ES-I3 (cell line): ENCODE measurements around the gene PTPRQ.

Source experiments
- H3K36me3 ChIP-seq: 2 replicates; pipeline ENCODE4 v1.6.1; 2013; ENCODE audit warnings: mild to moderate bottlenecking, low read length, control low read depth, moderate library complexity; ENCODE audit not compliant: insufficient read depth
- H3K4me1 ChIP-seq: 2 replicates; pipeline ENCODE4 v1.6.1; 2013; ENCODE audit warnings: mild to moderate bottlenecking, control low read depth, low read length; ENCODE audit not compliant: insufficient read depth
- H3K9ac ChIP-seq: 2 replicates; pipeline ENCODE4 v1.6.1; 2013; ENCODE audit warnings: low read depth, mild to moderate bottlenecking, low read length, moderate library complexity
- H3K9me3 ChIP-seq: 2 replicates; pipeline ENCODE4 v1.6.1; 2013; ENCODE audit warnings: mild to moderate bottlenecking, low read length, moderate library complexity; ENCODE audit not compliant: control insufficient read depth, insufficient read depth

PTPRQ gene

DNA sequence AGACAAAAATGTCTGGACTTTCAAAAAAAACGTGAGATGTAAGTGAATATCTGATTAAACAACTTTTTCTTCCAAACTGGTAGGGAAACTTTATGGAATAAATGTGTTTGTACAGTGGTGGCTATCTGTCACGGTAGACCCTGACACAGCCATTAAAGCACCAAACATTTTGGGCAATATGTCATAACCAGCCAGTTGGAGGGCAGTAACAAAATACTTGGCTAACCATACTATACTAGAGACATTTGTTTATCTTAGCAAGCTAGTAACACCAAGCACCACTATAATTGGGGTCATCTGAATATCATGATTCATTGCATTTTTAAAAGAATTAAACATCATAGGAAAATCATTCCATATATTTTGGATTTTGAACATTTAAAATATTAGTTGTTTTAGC is 257.4 kb downstream of the PTPRQ start:
- Histone ChIP-seq H3K36me3 (no peaks in the 10 kb centered on the region), H3K9me3 (no peaks in the 10 kb centered on the region), H3K9ac (no peak overlapping the region), H3K4me1 (no peaks in the 10 kb centered on the region)

GRCh38 chr12:80702889-80703805 is 259.1 kb downstream of the PTPRQ start:
- Histone ChIP-seq H3K9ac (no peak overlapping the region), H3K9me3 (no peaks in the 10 kb centered on the region), H3K4me1 (no peaks in the 10 kb centered on the region), H3K36me3 (no peaks in the 10 kb centered on the region)

- H3K9ac ChIP-seq: no peak overlapping the region
- H3K36me3 ChIP-seq: no peaks in the 10 kb centered on the region
- H3K4me1 ChIP-seq: no peaks in the 10 kb centered on the region
- H3K9me3 ChIP-seq: no peaks in the 10 kb centered on the region
Observed at GRCh38 chr12:80704420-80704819, 260.4 kb downstream of the PTPRQ start.

GRCh38 chr12:80707126-80707829 is 263.2 kb downstream of the PTPRQ start, which contains the start of gene MYF6:
TSS of gene MYF6 (plus strand) at chr12:80707634. CDS start at chr12:80707720, 86 bp downstream.
- Histone ChIP-seq H3K9ac (peak within 1 kb of the TSS; percentile 38; the same call in 1 of the 2 replicates), H3K9me3 (no peaks in the 10 kb centered on the region), H3K4me1 (no peaks in the 10 kb centered on the region), H3K36me3 (no peaks in the 10 kb centered on the region)

- no peaks in the 10 kb centered on the region for H3K4me1 ChIP-seq
- H3K36me3 ChIP-seq: no peaks in the 10 kb centered on the region
- H3K9me3 ChIP-seq: no peaks in the 10 kb centered on the region
- H3K9ac ChIP-seq: peak overlapping the region; percentile 38; the same call in 1 of the 2 replicates
Observed at GRCh38 chr12:80707830-80708258, 263.8 kb downstream of the PTPRQ start.

DNA sequence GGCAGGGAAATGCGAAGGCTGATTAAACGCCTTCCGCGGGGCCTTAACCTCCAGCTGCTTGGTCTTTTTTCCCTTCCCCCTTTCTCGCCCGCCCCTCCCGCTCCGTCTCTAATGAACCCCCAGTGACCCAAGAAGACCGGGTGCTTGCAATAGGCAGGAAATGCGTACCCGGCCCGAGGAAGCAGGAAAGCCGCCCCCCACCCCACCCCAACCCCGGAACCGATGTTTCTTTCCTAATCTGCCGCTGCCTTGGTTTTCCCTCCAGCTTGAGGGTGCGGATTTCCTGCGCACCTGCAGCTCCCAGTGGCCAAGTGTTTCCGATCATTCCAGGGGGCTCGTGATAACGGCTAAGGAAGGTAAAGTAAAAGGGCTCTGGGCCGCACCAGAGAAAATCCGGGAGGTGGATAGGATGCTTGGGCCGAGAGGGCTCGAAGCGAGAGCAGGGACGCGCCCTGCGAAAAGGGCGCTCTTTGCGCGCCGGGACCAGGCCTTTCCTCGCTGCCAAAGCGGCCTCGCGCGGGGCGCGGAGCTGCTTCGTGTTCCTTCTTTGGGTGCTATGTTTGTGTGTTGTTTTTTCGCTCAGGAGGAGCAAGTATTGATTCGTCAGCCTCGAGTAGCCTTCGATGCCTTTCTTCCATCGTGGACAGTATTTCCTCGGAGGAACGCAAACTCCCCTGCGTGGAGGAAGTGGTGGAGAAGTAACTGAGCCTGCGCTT is 264.4 kb downstream of the PTPRQ start:
- H3K36me3 ChIP-seq: no peaks in the 10 kb centered on the region
- H3K9ac ChIP-seq: peak overlapping the region; percentile 38; the same call in 1 of the 2 replicates
- no peaks in the 10 kb centered on the region for H3K4me1 ChIP-seq
- no peaks in the 10 kb centered on the region for H3K9me3 ChIP-seq

DNA sequence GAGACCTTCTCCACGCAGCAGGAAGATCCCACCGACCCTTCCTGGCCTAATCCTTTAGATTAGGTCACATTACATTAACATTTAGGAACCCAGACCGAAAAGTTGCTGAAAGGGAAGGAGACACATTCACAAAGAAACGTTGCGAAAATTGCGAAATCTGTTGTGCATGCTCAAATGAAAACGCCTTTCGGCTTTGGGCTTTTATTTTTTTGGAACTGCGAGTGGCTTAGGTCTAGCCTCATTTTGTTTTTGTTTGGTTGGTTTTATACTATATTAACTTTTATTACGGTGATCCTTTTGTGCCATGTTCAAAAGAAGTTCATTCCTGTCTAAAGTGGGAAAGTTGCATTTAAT is 264.9 kb downstream of the PTPRQ start:
- Histone ChIP-seq H3K9me3 (no peaks in the 10 kb centered on the region), H3K4me1 (no peaks in the 10 kb centered on the region), H3K9ac (peak overlapping the region; percentile 38; the same call in 1 of the 2 replicates), H3K36me3 (no peaks in the 10 kb centered on the region)

- Histone ChIP-seq H3K36me3 (no peaks in the 10 kb centered on the region), H3K4me1 (peaks cover 6% of the 10 kb centered on the region; the same call in 1 of the 2 replicates), H3K9me3 (no peaks in the 10 kb centered on the region), H3K9ac (peak overlapping the region; percentile 40; the same call in 1 of the 2 replicates)
Observed at GRCh38 chr12:80709811-80710726, 266.0 kb downstream of the PTPRQ start.

GRCh38 chr12:80710727-80711449 is 266.9 kb downstream of the PTPRQ start:
- peaks cover 9% of the 10 kb centered on the region; the same call in 1 of the 2 replicates for H3K4me1 ChIP-seq

DNA sequence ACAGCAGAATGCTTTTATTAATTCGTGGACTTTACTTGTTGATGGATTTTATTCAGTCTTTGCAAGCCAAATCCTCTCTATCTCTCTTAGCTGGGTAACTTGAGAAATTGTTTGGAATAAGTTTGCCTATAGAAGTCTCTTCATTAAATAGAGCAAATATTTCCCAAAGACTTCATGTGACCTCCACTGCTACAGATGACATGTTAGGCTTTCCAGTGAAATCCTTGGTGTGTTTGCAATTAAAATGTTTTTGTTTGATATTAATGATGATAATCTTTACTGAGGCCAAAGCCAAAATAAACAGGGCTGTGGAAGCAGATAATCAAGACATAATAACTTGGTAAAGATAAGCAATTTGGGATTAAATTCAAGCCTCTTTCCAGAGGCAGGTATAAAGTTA is 267.8 kb downstream of the PTPRQ start:
- Histone ChIP-seq H3K36me3 (no peaks in the 10 kb centered on the region), H3K4me1 (peaks cover 9% of the 10 kb centered on the region; the same call in 1 of the 2 replicates), H3K9me3 (no peaks in the 10 kb centered on the region), H3K9ac (no peak overlapping the region)

More at GRCh38 chr12:80710727-80711449, 266.9 kb downstream of the PTPRQ start:
- Histone ChIP-seq H3K9me3 (no peaks in the 10 kb centered on the region), H3K9ac (no peak overlapping the region), H3K36me3 (no peaks in the 10 kb centered on the region)

GRCh38 chr12:80712866-80713265 is 268.8 kb downstream of the PTPRQ start:
- H3K36me3 ChIP-seq: no peaks in the 10 kb centered on the region
- no peaks in the 10 kb centered on the region for H3K9me3 ChIP-seq
- no peak overlapping the region for H3K9ac ChIP-seq
- peaks cover 9% of the 10 kb centered on the region; the same call in 1 of the 2 replicates for H3K4me1 ChIP-seq

DNA sequence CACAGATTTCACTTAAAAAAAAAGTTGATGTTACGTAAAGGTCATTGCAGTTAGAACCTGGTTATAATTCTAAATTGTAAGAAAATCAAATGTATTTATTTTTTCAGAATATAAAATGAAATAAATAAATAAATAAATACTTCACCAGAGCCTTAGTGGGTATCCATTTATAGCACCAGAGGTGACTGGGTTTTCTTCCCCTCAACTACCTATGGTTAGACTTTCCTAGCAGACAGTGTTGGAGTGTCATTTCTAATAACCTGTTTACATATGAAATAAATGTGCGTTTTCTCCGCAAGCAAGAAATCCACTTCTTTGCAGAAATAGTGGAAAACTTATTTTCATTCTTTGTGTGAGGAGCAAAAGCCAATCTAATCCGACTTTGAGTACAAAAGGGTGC is 269.4 kb downstream of the PTPRQ start:
- H3K36me3 ChIP-seq: no peaks in the 10 kb centered on the region
- H3K9ac ChIP-seq: no peak overlapping the region; the same call in 1 of the 2 replicates
- H3K4me1 ChIP-seq: peaks cover 9% of the 10 kb centered on the region; the same call in 1 of the 2 replicates
- no peaks in the 10 kb centered on the region for H3K9me3 ChIP-seq

- Histone ChIP-seq H3K4me1 (peaks cover 9% of the 10 kb centered on the region; the same call in 1 of the 2 replicates), H3K9ac (peak overlapping the region; percentile 27; the same call in 1 of the 2 replicates), H3K9me3 (no peaks in the 10 kb centered on the region), H3K36me3 (no peaks in the 10 kb centered on the region)
Observed at GRCh38 chr12:80714055-80714454, 270.0 kb downstream of the PTPRQ start.
